Epithelial cell of proximal tubule (primary cell): ENCODE data around the gene VCL. TPM values are rescaled to one million over a fixed set of nuclear protein-coding genes. Genes with fewer than 3 reads are reported as not detected.
A peak's percentile ranks its signal among the peaks of the same experiment; 100 is the strongest.

Experiments
- DNase-seq: peaks from one replicate; pipeline ENCODE4 v3.0.0-alpha.2; 2011; ENCODE audit warnings: low read depth
- H3K4me3 ChIP-seq: 2 replicates; pipeline ENCODE4 v1.5.1; 2011; ENCODE audit warnings: low read depth, mild to moderate bottlenecking, low read length
- CTCF ChIP-seq: conservative IDR thresholded peaks from 2 replicates; pipeline ENCODE4 v1.5.1; 2012; ENCODE audit warnings: low read depth, mild to moderate bottlenecking, low read length
- total RNA-seq: library from RNA; depleted of rRNA; stranded (reverse); fragments of >200 nt; gene quantifications from 2 replicates; pipeline ENCODE4 v1.2.3, GENCODE V29; 2015

Gene VCL
- 165 and 228 TPM in 2 replicates for total RNA-seq

GRCh38 chr10:73997787-73998622 is at the start of gene VCL:
Gene VCL, plus strand, starts transcription at chr10:73998116. Its CDS starts 92 bp downstream, at chr10:73998208.
- TF ChIP-seq CTCF, result no peak
- peak within 1 kb of the TSS; percentile 68 for H3K4me3 ChIP-seq
- peak; percentile 68 for DNase-seq

GRCh38 chr10:73948947-73949633 is 48.8 kb upstream of the VCL start:
- DNase-seq, result no peak
- TF ChIP-seq CTCF, result no peak
- no peak overlapping the region for H3K4me3 ChIP-seq

GRCh38 chr10:73950155-73950948 is 47.6 kb upstream of the VCL start:
- TF ChIP-seq CTCF, result no peak
- no peak overlapping the region for H3K4me3 ChIP-seq
- no peak for DNase-seq

- TF ChIP-seq CTCF, result no peak
- H3K4me3 ChIP-seq, result no peak overlapping the region
- DNase-seq, result no peak
These were observed 44.3 kb upstream of the VCL start for GRCh38 chr10:73953665-73954064.

GRCh38 chr10:73954737-73955136 is 43.2 kb upstream of the VCL start:
- TF ChIP-seq CTCF, result no peak
- H3K4me3 ChIP-seq, result no peak overlapping the region
- DNase-seq, result no peak

GRCh38 chr10:73955719-73956118 is 42.2 kb upstream of the VCL start:
- DNase-seq, result no peak
- TF ChIP-seq CTCF, result no peak
- no peak overlapping the region for H3K4me3 ChIP-seq
